Activated gamma-delta T cell treated with Interleukin-2 at 50 U/mL for 16 hours (primary cell): ENCODE data around the gene PEX14.
"Not testable (repeated sequence)": the region's sequence is repeated elsewhere in the genome, so short reads cannot be mapped to it uniquely, and the experiment has no call there.

ENCODE experiments used
- DNase-seq: peaks from one replicate; pipeline ENCODE4 v3.0.0-alpha.2; 2020

The PEX14 gene, protein sequence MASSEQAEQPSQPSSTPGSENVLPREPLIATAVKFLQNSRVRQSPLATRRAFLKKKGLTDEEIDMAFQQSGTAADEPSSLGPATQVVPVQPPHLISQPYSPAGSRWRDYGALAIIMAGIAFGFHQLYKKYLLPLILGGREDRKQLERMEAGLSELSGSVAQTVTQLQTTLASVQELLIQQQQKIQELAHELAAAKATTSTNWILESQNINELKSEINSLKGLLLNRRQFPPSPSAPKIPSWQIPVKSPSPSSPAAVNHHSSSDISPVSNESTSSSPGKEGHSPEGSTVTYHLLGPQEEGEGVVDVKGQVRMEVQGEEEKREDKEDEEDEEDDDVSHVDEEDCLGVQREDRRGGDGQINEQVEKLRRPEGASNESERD

DNA sequence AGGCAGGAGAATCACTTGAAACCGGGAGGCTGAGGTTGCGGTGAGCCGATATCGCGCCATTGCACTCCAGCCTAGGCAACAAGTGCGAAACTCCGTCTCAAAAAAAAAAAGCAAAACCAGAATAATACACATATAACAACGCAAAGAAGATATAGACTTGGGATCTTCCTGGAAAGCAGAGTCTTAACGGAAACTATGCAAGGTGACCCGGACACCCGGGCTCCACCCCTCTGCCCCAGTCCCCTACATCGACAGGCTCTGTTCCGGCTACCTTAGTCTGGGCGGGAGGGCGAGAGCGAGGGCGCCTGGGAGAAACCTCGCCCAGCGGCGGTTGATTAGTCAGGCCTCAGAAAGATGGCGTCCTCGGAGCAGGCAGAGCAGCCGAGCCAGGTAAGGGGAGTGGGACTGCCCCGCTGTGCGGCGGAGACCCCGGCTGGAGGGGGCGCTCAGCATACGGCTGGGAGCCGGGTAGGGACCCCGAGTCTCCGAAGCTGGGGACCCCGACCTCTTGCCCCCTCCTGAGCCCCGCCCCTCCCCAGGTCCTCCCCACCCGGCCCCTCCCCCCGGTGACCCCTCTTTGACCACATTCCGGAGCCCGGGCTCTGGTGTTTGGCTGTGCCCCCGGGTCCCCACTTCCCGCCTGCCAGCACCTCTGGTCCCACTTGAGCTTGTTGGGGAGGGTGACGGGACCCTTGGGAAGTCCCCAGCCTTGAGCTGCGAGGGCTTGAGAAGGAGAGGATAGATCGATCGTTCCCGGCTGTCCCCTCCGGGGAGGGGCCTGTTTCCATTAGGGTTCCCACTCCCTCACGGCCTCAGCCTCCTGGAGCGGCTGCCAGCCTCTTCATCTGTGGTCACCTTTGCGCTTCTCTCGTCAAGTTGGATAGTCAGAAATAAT, at the start of gene PEX14:
TSS of gene PEX14 (plus strand) at position 338 of the 895 bp plus-strand sequence. CDS start at position 355, 17 bp downstream.
- DNase-seq: peak; percentile 79

DNA sequence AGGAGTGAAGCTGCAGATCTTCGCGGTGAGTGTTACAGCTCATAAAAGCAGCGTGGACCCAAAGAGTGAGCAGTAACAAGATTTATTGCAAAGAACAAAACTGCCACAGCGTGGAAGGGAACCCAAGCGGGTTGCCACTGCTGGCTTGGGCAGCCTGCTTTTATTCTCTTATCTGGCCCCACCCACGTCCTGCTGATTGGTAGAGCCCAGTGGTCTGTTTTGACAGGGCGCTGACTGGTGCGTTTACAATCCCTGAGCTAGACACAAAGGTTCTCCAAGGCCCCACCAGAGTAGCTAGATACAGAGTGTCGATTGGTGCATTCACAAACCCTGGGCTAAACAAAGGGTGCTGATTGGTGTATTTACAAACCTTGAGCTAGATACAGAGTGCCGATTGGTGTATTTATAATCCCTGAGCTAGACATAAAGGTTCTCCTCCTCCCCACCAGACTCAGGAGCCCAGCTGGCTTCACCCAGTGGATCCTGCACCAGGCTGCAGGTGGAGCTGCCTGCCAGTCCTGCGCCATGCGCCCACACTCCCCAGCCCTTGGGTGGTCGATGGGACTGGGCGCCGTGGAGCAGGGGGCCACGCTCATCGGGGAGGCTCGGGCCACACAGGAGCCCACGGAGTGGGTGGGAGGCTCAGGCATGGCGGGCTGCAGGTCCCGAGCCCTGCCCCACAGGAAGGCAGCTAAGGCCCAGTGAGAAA, 48.8 kb upstream of the PEX14 start:
- not testable (repeated sequence) for DNase-seq

DNA sequence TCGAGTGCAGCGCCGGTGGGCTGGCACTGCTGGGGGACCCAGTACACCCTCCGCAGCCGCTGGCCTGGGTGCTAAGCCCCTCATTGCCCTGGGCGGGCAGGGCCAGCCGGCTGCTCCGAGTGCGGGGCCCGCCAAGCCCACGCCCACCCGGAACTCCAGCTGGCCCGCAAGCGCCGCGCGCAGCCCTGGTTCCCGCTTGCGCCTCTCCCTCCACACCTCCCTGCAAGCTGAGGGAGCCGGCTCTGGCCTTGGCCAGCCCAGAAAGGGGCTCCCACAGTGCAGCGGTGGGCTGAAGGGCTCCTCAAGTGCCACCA, 48.3 kb upstream of the PEX14 start:
- not testable (repeated sequence) for DNase-seq

DNA sequence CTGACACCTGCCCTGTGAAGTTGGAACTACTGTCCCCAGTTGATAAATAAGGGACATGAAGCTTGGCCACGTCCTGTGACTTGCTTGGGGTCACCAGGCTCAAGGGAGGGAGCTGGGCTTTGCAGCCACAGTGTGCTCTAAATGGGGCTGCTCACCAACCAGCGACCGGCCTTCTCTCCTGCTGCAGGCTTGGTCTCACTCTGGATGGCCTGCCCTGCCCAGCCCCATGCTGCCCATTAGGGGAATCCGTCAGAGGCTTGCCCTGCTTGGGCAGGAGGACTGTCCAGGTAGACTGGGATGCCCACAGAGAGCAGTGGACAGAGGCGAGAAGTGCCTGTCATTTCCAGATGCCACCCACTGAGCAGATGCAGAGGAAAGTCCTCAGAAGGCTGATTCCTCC, 45.8 kb upstream of the PEX14 start:
- no peak for DNase-seq

DNA sequence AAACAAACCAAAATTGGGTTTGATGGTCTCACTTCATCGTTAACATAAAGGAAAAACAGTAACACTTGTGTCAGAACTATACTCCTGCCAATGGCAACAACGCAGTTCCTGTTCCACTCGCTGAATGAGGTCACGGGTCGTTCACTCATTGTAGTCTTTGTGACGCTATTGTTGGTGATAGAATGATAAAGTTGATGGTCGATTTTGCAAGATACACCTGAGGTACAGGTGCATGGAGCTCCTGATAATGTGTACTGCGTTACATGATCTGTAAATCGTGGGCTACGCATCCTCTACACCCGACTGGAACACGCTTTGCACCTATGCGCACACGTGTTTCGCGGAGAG, 44.9 kb upstream of the PEX14 start:
- DNase-seq: no peak

DNA sequence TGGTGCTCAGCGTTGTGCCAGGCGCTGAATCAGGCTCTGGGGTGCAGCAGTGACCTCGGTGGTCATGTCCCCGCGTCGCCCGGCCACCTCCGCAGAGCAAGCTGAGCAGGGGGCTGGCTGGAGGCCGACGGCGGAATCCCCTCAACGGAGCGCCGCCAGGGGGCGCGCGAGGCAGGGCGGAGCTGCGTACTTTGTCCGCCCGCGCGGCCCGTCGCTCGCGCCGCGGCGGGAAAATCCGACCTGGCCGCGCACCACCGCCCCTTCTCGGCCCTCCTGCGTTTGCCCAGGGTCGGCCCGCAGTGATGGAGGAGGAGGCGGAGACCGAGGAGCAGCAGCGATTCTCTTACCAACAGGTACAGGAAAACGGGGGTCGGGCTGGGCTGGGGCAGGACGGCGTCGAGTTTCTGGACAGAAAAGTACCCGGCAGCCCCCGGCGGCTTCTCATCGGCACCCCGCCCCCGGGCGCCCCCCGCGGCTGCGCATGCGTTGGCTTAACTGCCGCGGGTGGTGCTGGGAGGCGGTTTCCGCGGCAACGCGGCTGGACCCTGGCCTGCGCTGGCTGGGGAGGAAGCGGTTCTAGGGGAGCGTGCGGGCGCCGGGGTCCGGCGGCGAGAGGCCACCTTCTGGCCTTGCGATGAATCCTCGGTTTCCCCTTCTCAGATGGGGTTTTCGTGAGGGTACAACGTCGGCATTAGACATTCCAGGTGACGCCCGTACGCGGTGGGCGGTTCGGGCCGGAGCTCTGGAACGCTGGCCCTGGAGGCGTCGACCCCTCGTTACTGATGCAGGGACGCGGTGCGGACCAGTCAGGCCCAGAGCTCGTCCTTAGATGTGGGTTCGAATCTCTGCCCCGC, 44.3 kb upstream of the PEX14 start, which contains the start of gene CENPS:
TSS of gene CENPS (plus strand) at position 218 of the 854 bp plus-strand sequence. CDS start at position 303, 85 bp downstream.
- peak; percentile 92 for DNase-seq

DNA sequence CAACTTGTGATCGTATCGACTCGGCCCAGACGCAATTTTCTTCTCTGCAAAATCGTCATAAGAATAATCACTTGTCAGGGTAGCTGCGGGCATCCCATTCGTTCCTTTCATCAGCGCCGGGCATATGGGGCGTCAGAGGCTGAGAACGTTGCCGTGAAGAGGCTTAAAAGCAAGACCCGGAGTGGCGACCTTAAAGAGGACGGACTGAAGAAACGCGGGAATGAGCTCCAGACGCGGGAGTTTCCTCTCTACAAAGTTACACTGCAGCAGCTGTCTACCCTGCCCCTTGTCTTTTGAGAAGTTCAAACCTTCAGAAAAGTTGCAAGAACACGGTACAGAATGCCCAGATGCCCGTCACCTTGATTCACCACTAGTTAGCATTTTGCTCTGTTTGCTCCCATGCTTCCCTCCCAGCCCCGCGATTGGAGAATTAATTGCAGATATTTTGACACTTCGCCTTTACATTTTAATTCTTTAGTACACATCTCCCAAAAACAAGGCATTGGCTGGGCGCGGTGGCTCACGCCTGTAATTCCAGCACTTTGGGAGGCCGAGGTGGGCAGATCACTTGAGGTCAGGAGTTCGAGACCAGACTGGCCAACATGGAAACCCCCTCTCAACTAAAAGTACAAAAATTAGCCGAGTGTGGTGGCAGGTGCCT, 43.5 kb upstream of the PEX14 start:
- DNase-seq: no peak

DNA sequence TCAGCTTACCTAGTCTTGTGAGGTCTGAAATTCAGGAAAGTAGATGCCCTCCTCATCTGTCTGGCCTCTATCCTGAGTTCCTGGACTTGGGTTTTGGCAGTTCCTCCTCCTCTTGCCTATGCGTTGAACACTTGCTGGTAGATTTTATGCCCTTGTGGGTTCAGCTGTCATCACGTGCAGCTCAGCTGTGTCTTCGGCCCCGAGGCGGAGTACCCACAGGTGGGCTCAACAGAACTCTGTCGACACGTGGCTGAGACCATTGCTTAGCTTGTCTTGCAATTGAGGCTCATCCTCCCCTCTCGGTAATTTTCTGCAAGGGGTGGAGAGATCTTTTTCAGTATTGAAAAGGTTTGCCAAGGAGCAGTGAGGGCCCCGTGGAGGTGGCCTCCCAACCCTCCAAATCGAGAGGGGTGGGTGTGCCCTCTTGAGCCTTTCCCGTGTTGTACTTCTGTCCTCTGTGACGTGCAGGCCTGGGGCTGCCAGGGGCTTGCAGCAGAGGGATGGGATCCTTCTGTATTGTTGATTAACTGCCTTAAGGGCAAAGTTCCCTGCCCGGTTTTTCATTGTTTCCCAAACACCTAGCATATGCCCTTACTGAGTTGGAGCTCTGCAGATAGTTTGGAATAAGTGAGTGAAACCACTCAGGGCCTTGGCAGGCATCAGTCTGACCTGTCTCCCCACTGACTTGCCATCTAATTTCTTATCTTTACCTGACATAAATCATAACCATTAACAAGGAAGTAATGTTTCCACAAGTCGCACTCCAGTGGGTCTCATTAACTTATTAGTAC, 41.6 kb upstream of the PEX14 start:
- DNase-seq: no peak

DNA sequence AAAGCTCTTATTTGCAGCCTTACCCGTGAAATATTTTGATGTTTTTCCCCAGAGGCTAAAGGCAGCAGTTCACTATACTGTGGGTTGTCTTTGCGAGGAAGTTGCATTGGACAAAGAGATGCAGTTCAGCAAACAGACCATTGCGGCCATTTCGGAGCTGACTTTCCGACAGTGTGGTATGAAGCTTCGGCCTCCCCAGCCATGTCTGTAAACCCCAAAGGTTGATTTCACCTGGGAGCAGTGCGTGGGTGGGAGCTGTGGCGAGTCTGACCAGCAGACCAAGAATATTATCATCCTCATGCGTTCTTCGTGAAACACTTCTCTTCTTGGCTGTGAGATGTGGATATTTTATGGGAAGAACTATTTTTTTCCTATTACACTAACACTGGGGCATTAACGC, 41.0 kb upstream of the PEX14 start:
- no peak for DNase-seq

DNA sequence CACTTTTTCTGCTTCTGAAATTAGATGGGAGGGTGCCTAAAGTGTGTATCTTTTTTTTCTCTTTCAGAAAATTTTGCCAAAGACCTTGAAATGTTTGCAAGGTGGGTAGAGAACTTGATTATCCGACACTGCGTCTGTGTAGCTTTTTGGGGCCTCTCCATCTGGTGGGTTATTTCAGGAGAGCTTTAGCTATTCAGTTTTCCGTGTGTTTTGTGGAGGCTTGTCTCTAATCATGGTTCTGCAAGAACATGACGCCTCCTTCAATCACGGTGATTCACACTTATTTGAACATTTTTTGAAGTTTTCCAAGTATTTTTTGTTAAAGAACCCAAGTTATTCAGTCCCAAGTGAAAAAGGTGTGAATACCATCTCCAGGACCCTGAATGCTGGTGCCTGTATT, 40.2 kb upstream of the PEX14 start:
- no peak for DNase-seq

DNA sequence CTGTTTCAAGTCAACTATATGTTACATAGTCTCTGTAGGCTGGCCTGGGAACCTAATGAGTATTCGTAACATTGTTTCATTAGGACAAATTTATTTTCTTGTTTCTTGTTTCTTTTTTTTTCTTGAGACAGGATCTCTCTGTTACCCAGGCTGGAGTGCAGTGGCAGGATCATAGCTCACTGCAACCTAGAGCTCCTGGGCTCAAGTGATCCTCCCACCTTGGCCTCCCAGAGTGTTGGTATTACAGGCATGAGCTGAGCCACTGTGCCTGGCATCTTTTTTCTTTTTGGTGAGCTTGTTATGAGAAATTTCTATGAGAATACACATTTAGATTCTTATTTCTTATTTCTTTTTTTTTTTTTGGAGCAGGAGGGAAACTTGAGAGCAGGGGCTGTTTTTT, 37.7 kb upstream of the PEX14 start:
- no peak for DNase-seq

DNA sequence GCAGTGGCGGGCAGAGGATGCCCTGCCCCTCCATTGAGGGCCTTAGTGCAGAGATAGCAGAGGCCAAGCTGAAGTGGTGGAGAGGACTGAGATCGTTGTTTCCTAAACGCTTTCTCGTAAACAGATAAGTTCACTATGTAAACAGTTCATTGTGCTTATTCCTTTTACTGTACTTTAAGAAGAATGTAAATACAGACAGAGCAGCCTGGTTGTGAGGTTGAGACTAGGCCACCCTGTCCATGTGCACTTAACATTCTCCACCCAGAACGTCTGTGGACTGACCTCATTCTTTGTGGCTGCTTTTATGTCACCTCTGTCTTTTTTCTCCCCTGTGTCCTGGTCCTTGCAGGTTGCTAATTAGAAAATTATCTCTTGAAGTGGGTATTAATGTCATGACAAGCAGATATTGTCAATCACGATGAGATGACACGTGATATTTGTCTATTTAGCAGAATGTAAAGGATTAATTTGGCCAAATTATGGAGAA, 36.0 kb upstream of the PEX14 start:
- no peak for DNase-seq

DNA sequence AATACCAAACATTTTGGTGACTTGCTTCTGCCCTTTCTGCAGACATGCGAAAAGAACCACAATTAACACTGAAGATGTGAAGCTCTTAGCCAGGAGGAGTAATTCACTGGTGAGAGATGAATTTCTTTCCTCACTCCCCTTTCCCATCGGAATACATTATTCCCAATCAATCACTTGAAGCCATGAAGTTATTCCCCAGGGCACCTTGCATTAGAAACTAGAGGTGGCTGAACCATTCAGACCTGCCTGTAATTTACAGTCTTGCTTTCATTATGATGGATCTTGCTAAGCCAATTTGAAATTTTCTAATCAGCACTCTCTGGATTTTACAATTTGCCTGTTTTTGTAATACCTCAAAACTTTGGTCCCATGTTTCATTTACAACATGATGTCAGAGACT, 34.4 kb upstream of the PEX14 start:
- DNase-seq: no peak

DNA sequence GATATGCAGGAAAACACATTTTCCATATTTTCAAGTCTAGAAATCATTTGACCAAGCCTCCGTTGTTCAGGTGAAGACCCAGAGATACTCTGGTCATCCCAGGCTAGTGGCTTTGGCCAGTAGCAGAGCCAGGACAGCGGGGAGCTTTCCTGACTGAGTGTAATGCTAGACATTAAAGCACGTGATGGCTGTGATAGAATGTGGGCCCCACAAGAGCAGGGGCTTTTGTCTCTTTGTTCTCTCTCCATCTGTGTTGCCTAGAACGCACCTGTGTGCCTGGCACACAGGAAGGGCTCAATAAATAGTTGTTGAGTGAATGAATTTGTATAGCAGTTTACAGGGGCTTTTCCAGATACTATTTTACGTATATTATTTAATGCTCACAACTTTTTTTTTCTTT, 34.0 kb upstream of the PEX14 start:
- DNase-seq: no peak

DNA sequence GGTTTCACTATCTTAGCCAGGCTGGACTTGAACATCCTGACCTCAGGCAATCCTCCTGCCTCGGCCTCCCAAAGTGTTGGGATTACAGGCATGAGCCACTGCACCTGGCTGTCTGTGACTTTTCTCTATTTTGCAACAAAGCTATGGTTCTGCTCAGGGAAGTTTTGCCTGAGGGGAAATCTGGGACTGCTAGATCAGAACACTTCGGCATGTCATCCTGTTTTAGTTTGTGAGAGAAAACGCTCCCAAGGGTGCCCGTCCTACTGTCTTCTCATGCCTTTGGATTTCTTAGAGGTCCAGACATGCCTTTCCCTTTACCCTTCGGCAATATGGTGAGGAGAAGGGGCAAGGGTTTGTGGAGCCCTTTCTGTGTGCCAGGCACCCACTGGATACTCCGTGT, 30.5 kb upstream of the PEX14 start:
- no peak for DNase-seq

DNA sequence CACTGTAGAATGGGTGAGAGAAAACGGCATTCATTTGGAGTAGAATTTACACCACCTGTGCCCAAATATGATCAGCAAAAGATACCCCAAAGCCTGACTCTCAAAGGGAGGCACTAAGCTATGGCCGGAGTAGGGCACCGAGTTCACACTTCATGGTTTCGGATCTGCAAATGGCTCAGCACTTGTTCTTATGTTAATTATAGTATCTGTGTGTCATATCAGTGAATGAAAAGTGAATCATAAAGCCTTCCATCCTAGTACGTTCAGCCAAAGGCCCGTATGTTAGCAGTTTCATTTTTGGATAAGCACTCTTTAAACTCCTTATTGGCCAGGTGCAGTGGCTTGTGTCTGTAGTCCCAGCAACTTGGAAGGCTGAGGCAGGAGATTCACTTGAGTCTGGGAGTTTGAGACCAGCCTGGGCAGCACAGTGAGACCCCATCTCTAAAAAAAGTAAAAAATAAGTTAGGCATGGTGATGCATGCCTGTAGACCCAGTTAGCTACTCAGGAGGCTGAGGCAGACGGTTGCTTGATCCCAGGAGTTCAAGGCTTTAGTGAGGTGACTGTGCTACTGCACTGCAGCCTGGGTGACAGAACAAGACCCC, 29.9 kb upstream of the PEX14 start:
- no peak for DNase-seq

DNA sequence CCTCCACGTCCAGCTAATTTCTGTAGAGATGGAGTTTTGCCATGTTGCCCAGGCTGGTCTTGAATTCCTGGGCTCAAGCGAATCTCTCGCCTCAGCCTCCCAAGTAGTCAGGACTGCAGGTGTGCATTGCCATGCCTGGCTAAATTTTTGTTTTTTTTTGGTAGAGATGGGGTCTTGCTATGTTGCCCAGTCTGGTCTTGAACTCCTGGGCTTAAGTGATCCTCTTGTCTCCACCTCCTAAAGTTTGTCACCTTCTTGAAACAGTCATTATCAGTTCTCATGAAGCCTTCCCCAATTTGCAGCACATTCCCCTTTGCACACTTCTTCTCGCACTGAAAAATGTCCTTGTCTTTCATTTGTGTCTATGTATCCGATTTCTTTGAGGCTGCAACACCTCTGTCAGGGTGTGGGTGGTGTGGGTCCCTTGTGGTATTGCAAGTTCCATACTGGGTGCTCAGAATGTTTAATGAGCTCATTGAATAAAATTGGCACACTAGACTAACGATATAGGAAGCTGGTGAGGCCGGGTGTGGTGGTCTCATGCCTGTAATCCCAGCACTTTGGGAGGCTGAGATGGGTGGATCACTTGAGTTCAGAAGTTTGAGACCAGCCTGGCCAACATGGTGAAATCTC, 27.8 kb upstream of the PEX14 start:
- no peak for DNase-seq

DNA sequence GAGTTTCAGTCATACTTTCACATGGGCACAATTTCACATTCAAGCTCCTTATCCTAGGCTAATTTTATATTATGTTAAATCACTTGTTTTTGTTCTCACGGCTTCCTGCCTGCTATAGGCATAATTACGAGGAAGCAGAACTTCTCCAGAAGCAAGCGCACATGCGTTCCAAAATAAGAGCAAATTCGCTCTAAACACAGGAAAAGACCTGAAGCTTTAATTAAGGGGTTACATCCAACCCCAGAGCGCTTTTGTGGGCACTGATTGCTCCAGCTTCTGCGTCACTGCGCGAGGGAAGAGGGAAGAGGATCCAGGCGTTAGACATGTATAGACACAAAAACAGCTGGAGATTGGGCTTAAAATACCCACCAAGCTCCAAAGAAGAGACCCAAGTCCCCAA, 25.0 kb upstream of the PEX14 start, which contains the start of gene CORT:
TSS of gene CORT (plus strand) at position 281 of the 400 bp plus-strand sequence. CDS start 193 bp downstream, outside the sequence.
- DNase-seq: no peak

DNA sequence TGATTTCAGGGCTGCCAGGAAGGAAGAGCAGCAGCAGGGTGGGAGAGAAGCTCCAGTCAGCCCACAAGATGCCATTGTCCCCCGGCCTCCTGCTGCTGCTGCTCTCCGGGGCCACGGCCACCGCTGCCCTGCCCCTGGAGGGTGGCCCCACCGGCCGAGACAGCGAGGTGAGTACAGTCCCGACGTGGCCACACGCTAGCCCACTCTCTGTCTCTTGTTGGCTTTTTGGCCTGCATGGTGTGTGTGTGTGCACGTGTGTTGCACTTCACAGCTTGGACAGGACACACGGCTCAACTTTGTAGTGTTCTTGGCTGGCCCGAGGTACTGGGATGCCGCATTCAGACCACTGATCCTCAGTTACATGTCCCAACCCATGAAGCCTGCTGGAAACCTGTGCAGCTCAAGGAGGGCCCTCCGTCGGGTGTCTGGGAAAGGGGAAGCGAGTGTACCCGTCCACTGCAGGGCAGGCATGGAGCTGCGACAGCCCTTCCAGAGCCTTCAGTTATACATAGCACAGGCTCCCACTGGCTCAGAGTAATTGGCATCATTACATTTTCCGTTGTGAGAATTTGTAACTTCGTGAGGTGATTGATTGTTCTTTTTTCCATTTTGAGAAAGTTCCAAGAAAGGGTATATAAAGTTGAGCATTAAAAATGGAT, 24.5 kb upstream of the PEX14 start:
- DNase-seq: no peak
